Endothelial cell of umbilical vein (primary cell): ENCODE measurements around the gene CPVL. TPM values are rescaled to one million over a fixed set of nuclear protein-coding genes. Genes with fewer than 3 reads are reported as not detected.

ENCODE experiments used
- BruUV-seq: library from RNA; stranded (reverse); fragments of 400-500 nt; replicated peaks from 2 replicates; lab custom pipeline; 2021; lab: Mats Ljungman, UMichigan
- CTCF ChIA-PET: fragments of 300-600, 350-600 bp; sonication (Branson Sonifier 250); formaldehyde crosslinking; loops from one replicate; lab custom pipeline; 2021; ENCODE audit warnings: antibody characterized with exemption, inconsistent platforms; lab: Charles Lee
- POLR2A ChIA-PET: fragments of 300-600, 350-600 bp; sonication (Branson Sonifier 250); formaldehyde crosslinking; loops from one replicate; lab custom pipeline; 2021; ENCODE audit warnings: antibody characterized with exemption, inconsistent platforms; lab: Charles Lee
- DNase-seq: peaks from one replicate; pipeline ENCODE4 v3.0.0-alpha.2; 2011; ENCODE audit warnings: low read depth, low spot score
- FAIRE-seq: peaks from 2 replicates; lab custom pipeline; 2011; peaks lifted over from hg19 to GRCh38; lab: Jason Lieb, UNC
- H2AFZ ChIP-seq: 2 replicates; pipeline ENCODE4 v1.6.0; 2012; ENCODE audit warnings: low read depth, low read length, control low read depth, inconsistent platforms
- H3K27ac ChIP-seq: 2 replicates; pipeline ENCODE4 v1.5.1; 2011; ENCODE audit warnings: low read depth, mild to moderate bottlenecking, control low read depth, low read length, moderate library complexity; ENCODE audit not compliant: insufficient read depth
- H3K27me3 ChIP-seq, 2 experiments: 2 replicates each; pipeline versions ENCODE4 v1.6.0 to v1.6.1; 2011; ENCODE audit warnings: low read length in 2 of 2, mixed read lengths in 1 of 2; ENCODE audit not compliant: control insufficient read depth in 2 of 2, insufficient read depth in 2 of 2
- H3K36me3 ChIP-seq, 2 experiments: 2 replicates in 1 of 2; 3 replicates in 1 of 2; pipeline ENCODE4 v1.5.1; 2011; ENCODE audit warnings: low read length in 2 of 2, mild to moderate bottlenecking in 1 of 2, moderate library complexity in 1 of 2; ENCODE audit not compliant: control insufficient read depth in 2 of 2, insufficient read depth in 2 of 2; ENCODE audit errors: extremely low read depth in 1 of 2
- H3K4me1 ChIP-seq: 3 replicates; pipeline ENCODE4 v1.5.1; 2011; ENCODE audit warnings: mild to moderate bottlenecking, low read length; ENCODE audit not compliant: control insufficient read depth, insufficient read depth; ENCODE audit errors: extremely low read depth
- H3K4me2 ChIP-seq: 2 replicates; pipeline ENCODE4 v1.6.1; 2011; ENCODE audit warnings: low read length, control low read depth, mixed read lengths; ENCODE audit not compliant: insufficient read depth
- H3K4me3 ChIP-seq, 3 experiments: fragments of 200-600 bp in 1 of 3; sonication (generic), shearing (Covaris generic) in 1 of 3; replicated peaks in 1 of 3; 2 replicates each; pipeline ENCODE4 v1.5.1; 2011 to 2016; ENCODE audit warnings: control low read depth in 3 of 3, low read length in 3 of 3, mild to moderate bottlenecking in 2 of 3, inconsistent platforms in 1 of 3, low read depth in 1 of 3, moderate library complexity in 1 of 3; ENCODE audit not compliant: insufficient read depth in 1 of 3
- H3K79me2 ChIP-seq: 2 replicates; pipeline ENCODE4 v1.6.0; 2012; ENCODE audit warnings: low read length, inconsistent platforms; ENCODE audit not compliant: control insufficient read depth, insufficient read depth
- H3K9ac ChIP-seq: replicated peaks from 2 replicates; pipeline ENCODE3; 2011; ENCODE audit warnings: low read length, control low read depth; ENCODE audit not compliant: insufficient read depth; ENCODE audit errors: extremely low read depth
- H3K9me1 ChIP-seq: replicated peaks from 3 replicates; pipeline ENCODE4 v1.6.0; 2011; ENCODE audit warnings: mild to moderate bottlenecking, low read length; ENCODE audit not compliant: control insufficient read depth, insufficient read depth; ENCODE audit errors: extremely low read depth
- H3K9me3 ChIP-seq: replicated peaks from 2 replicates; pipeline ENCODE4 v1.5.1; 2012; ENCODE audit warnings: low read length, inconsistent platforms; ENCODE audit not compliant: control insufficient read depth, insufficient read depth
- H4K20me1 ChIP-seq: replicated peaks from 2 replicates; pipeline ENCODE3; 2011; ENCODE audit warnings: mild to moderate bottlenecking, low read length; ENCODE audit not compliant: control insufficient read depth, insufficient read depth; ENCODE audit errors: extremely low read depth
- EZH2 ChIP-seq: IDR thresholded peaks from 2 replicates; pipeline ENCODE4 v1.6.1; 2012; ENCODE audit warnings: borderline replicate concordance, low read depth, mild to moderate bottlenecking, moderate library complexity, low read length, inconsistent platforms; ENCODE audit not compliant: severe bottlenecking
- FOS ChIP-seq: IDR thresholded peaks from 2 replicates; pipeline ENCODE4 v1.6.1; 2011; ENCODE audit warnings: mild to moderate bottlenecking, low read length, moderate library complexity, borderline replicate concordance; ENCODE audit not compliant: insufficient read depth
- GATA2 ChIP-seq: IDR thresholded peaks from 2 replicates; pipeline ENCODE4 v1.7.0; 2011; ENCODE audit warnings: low read depth, mild to moderate bottlenecking, moderate library complexity, mixed read lengths, low read length; ENCODE audit not compliant: insufficient read length, insufficient read depth
- JUN ChIP-seq: IDR thresholded peaks from 2 replicates; pipeline ENCODE4 v1.6.1; 2011; ENCODE audit warnings: borderline replicate concordance, low read depth; ENCODE audit not compliant: insufficient read length, insufficient read depth
- MAX ChIP-seq: IDR thresholded peaks from 2 replicates; pipeline ENCODE4 v1.6.1; 2011; ENCODE audit not compliant: insufficient read depth, insufficient read length
- MYC ChIP-seq: IDR thresholded peaks from one replicate; pipeline ENCODE4 v1.6.1; 2011; ENCODE audit warnings: mild to moderate bottlenecking, low read depth, low read length
- POLR2A ChIP-seq: IDR thresholded peaks from 2 replicates; pipeline ENCODE4 v1.6.1; 2012; ENCODE audit warnings: low read depth, mild to moderate bottlenecking, control low read depth, low read length
- POLR2AphosphoS5 ChIP-seq: IDR thresholded peaks from 2 replicates; pipeline ENCODE4 v1.6.1; 2012; ENCODE audit warnings: low read depth, mild to moderate bottlenecking, control low read depth, low read length, moderate library complexity; ENCODE audit not compliant: insufficient read depth
- dilution Hi-C: fragments of 300-500 bp; cut with MboI; formaldehyde crosslinking; loops from one replicate; pipeline ENCODE4 v1.15.0; 2019; ENCODE audit warnings: low sequenced_read_pairs; ENCODE audit not compliant: extremely low pct_ligation_motif_present
- intact Hi-C: fragments of 100-400 bp; cut with micrococcal nuclease; formaldehyde crosslinking; loops from one replicate; pipeline ENCODE4 v1.10.0; 2022
- polyA plus RNA-seq, 4 experiments: library from polyadenylated mRNA; depleted of rRNA in 3 of 4; stranded (reverse) in 3 of 4; unstranded in 1 of 4; fragments of >200 nt; gene quantifications; 2 replicates each; pipeline versions ENCODE4 v1.2.1 to v1.2.3, GENCODE V29; 2011 to 2012; ENCODE audit warnings: missing spikeins in 1 of 4
- total RNA-seq: library from RNA; stranded (reverse); gene quantifications from 2 replicates; pipeline ENCODE4 v1.2.3, GENCODE V29; 2021
- TF ChIP-seq, protein P1 (sequence below), 2 donors: IDR thresholded peaks; 1 replicate in 1 of 2; 2 replicates in 1 of 2; pipeline ENCODE4 v1.5.1; 2011; ENCODE audit warnings: low read length in 2 of 2, mild to moderate bottlenecking in 2 of 2, moderate library complexity in 2 of 2, control low read depth in 1 of 2, inconsistent platforms in 1 of 2, low read depth in 1 of 2; ENCODE audit not compliant: insufficient read depth in 1 of 2; ENCODE audit errors: extremely low read depth in 1 of 2

CPVL gene
- total and polyA plus RNA-seq, 2 donors (not counting 3 experiments of a cell fraction or from before 2014, with no cell fraction given) = 0.14 TPM; not detected in 1

GRCh38 chr7:28958980-28959347 lies 187.4 kb downstream of the CPVL start:
- Histone ChIP-seq H2AFZ (no peak overlapping the region), H3K4me2 (no peak overlapping the region), H3K27ac (no peak overlapping the region), H3K9ac (no peak overlapping the region), H3K9me1 (no peaks in the 10 kb centered on the region), H3K4me3 (no peak overlapping the region), H3K36me3 (no peaks in the 10 kb centered on the region), H3K9me3 (no peaks in the 10 kb centered on the region), H3K79me2 (no peaks in the 10 kb centered on the region), H3K27me3 (peaks cover 18 to 29% of the 10 kb centered on the region in 2 experiments), H4K20me1 (no peaks in the 10 kb centered on the region), H3K4me1 (peaks cover 11% of the 10 kb centered on the region)
- TF ChIP-seq EZH2 (no peak), MYC (no peak), POLR2AphosphoS5 (no peak), JUN (no peak), FOS (no peak), MAX (no peak), POLR2A (no peak), GATA2 (no peak)
- TF ChIP-seq, protein P1, sequence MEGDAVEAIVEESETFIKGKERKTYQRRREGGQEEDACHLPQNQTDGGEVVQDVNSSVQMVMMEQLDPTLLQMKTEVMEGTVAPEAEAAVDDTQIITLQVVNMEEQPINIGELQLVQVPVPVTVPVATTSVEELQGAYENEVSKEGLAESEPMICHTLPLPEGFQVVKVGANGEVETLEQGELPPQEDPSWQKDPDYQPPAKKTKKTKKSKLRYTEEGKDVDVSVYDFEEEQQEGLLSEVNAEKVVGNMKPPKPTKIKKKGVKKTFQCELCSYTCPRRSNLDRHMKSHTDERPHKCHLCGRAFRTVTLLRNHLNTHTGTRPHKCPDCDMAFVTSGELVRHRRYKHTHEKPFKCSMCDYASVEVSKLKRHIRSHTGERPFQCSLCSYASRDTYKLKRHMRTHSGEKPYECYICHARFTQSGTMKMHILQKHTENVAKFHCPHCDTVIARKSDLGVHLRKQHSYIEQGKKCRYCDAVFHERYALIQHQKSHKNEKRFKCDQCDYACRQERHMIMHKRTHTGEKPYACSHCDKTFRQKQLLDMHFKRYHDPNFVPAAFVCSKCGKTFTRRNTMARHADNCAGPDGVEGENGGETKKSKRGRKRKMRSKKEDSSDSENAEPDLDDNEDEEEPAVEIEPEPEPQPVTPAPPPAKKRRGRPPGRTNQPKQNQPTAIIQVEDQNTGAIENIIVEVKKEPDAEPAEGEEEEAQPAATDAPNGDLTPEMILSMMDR (IDR thresholded peaks at IDR 0.05; ENCODE audit: extremely low read depth in 1 of 2, insufficient read depth in 1 of 2, low read depth in 1 of 2, low read length in 2 of 2) = no peak
- no TSS peak for BruUV-seq
- FAIRE-seq (no peak), DNase-seq (no peak)
- CTCF ChIA-PET = interaction anchor here (0.6 to 16.1 kb wide), 5 partner anchors 9 to 450 kb away, joined by 3 to 518 read pairs (median 6); no protein-coding TSS in a partner anchor
- dilution Hi-C loops = no loop called here
- POLR2A ChIA-PET = no interaction called here
- intact Hi-C loops = no loop called here
